Measurements from ENCODE around the gene KIF1B.

GRCh38 chr1:10384219-10384618, 173.8 kb downstream of the KIF1B start:
- TF ChIP-seq, protein P1, sequence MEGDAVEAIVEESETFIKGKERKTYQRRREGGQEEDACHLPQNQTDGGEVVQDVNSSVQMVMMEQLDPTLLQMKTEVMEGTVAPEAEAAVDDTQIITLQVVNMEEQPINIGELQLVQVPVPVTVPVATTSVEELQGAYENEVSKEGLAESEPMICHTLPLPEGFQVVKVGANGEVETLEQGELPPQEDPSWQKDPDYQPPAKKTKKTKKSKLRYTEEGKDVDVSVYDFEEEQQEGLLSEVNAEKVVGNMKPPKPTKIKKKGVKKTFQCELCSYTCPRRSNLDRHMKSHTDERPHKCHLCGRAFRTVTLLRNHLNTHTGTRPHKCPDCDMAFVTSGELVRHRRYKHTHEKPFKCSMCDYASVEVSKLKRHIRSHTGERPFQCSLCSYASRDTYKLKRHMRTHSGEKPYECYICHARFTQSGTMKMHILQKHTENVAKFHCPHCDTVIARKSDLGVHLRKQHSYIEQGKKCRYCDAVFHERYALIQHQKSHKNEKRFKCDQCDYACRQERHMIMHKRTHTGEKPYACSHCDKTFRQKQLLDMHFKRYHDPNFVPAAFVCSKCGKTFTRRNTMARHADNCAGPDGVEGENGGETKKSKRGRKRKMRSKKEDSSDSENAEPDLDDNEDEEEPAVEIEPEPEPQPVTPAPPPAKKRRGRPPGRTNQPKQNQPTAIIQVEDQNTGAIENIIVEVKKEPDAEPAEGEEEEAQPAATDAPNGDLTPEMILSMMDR (IDR thresholded peaks at IDR 0.05; ENCODE audit: low read length): no peak
- TF ChIP-seq EZH2phosphoT487 (IDR thresholded peaks at IDR 0.05; ENCODE audit: low read length): no peak
- TF ChIP-seq EZH2 (optimal IDR thresholded peaks at IDR 0.05; ENCODE audit: low read depth, low read length): no peak

All from MM.1S (cell line).